GM21737 (cell line): Measurements from ENCODE around the gene CCDC127.
"Not testable (repeated sequence)": the region's sequence is repeated elsewhere in the genome, so short reads cannot be mapped to it uniquely, and the experiment has no call there.

Experiments used
- ATAC-seq: cut with Tn5 transposase; IDR thresholded peaks from one replicate; pipeline ENCODE4 v1.9.1; 2021; ENCODE audit warnings: mild to moderate bottlenecking, moderate library complexity; ENCODE audit not compliant: unreplicated experiment

The CCDC127 gene

DNA sequence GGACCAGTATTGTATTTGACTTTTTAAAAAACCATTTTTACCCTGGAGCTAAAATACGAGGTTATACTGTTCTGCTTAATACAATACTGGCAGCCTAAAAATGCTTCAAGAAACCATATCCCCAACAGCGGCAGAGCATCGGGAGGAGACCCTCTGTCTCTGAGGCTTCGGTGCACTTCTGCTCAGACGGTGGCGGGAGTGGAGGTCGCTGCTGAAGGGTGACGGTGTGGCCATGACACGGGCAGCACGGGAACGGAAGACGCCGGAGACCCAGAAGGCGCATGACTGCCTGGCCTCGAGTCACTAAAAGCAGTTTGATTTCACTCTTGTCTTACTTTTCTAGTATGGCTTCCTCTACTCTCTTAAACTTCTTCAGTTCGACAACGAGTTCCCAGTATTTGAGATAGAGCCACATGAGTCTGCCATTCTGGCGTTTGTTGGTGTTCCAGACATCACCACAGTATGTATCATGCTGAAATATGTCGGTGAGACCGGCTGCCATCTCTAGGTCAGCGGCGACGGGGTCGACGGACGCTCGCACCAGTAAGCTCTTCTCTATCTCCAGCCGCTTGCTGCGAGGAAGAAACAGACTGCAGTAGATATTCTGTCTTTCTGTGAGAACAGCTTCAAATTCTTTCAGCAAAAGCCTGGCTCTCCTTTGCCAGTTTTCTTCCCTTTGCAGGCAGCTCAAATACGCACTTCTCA is 12.8 kb downstream of the CCDC127 start:
- no peak for ATAC-seq

- no peak for ATAC-seq
Measured at GRCh38 chr5:204462-204861, 13.5 kb downstream of the CCDC127 start.

DNA sequence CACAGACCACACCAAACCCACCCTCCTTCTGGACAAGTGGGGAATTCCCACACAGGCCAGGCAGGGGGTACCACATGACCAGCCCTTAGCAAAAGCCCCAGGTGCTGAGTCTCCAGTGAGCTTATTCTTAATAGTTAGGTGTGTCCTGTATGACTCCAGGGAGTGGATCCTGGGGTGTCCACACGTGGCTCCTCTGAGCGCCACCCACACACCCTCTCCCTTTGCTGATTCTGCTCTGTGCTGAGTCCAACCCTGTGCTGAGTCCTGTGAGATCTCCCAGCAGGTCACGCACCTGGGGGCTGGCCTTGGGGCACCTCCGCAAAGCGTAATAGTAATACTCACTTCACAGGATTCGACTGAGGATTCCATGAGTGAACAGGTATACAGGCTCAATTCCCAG is 14.0 kb downstream of the CCDC127 start:
- no peak for ATAC-seq

DNA sequence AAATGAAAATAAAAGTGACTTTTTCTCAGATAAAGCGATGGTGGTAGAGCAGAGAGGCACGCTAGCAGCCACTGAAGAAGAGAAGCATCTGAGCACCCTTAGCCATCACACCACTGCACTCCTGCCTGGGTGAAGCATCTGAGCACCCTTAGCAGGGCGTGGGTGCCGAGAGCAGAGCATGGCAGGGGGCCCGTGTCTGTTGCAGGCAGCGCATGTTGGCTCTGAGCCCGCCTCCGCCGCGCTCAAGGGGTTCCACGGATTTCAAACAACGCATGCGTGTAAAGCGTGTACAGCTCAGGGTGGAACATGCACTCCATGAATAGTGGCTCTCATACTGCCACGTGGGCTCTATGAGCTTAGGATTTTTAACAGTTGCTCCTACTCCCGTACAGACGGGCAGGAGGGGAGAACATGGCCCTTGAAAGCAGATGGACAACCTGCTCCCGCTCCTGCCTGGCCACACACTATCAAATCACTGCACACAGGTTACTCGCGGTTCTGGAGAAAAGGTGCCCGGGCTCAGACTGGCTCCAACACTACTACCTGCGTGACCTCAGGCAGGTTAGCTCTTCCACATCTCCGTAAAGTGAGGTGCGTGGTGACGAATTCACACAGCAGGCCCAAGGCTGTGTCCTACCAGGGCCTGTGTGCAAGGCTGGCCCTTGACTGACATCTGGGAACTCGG is 14.6 kb downstream of the CCDC127 start:
- no peak for ATAC-seq

DNA sequence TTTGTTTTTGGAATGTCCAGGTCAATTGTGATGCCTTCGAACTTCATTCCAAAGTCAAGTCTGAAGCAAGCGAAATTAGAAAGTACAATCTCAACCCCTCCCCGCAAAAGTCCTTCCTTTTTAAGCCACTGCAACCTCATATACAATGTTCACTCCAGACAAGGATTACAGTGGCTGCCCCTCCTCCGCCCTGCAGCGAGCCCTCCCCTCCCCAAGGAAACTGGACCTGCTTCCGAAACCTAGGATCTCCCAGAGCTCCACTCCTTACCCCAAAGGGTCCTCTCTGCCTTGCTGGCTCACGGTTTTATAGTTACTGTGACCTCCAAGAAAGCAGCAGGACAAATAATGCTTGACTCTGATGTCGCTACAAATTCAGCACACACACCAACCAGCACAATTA is 16.3 kb downstream of the CCDC127 start:
- ATAC-seq = no peak

- ATAC-seq = no peak
Measured at GRCh38 chr5:200985-201384, 17.0 kb downstream of the CCDC127 start.

DNA sequence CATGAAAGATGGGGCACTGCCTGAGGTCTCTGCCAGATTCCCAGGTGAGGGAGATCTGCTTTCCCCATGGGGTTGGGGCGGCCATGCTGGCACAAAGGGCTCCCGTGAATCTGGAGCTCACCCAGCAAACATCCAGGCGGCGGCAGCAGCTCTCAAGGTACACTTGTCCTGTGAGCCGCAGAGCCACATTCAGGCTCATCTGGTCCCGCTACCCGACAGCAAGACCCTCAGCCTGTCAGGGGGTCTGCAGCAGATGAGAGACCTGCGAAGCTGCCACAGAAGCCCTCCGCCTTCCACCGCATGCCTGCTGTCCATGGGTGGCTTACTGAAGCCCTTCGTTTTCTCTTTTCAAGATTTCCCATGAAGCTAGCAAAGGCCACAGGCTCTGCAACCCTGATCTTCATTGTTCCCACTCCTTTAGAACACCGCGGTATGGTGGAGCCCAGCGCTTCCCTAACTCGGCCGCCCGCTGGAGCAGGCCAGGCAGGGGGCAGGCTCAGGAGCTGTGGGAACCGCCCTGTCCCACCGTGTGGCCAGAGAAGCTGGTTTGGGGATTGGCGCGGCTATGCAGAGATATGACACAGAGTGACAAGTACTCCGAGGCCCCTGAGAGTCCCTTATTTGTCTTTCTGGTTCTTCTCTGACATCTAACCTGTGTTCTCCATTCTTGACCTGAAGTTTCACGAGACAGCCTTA is 17.9 kb downstream of the CCDC127 start:
- no peak for ATAC-seq

- no peak for ATAC-seq
Measured at GRCh38 chr5:199197-199949, 18.6 kb downstream of the CCDC127 start.

GRCh38 chr5:198516-199196 is 19.3 kb downstream of the CCDC127 start:
- no peak for ATAC-seq

- ATAC-seq = no peak
Measured at GRCh38 chr5:197892-198489, 20.0 kb downstream of the CCDC127 start.

- ATAC-seq = not testable (repeated sequence)
Measured at GRCh38 chr5:197031-197430, 20.9 kb downstream of the CCDC127 start.

- no peak for ATAC-seq
Measured at GRCh38 chr5:196350-196749, 21.6 kb downstream of the CCDC127 start.

- no peak for ATAC-seq
Measured at GRCh38 chr5:195401-196160, 22.4 kb downstream of the CCDC127 start.

- no peak for ATAC-seq
Measured at GRCh38 chr5:194603-195209, 23.2 kb downstream of the CCDC127 start.

- ATAC-seq = no peak
Measured at GRCh38 chr5:194102-194501, 23.9 kb downstream of the CCDC127 start.

DNA sequence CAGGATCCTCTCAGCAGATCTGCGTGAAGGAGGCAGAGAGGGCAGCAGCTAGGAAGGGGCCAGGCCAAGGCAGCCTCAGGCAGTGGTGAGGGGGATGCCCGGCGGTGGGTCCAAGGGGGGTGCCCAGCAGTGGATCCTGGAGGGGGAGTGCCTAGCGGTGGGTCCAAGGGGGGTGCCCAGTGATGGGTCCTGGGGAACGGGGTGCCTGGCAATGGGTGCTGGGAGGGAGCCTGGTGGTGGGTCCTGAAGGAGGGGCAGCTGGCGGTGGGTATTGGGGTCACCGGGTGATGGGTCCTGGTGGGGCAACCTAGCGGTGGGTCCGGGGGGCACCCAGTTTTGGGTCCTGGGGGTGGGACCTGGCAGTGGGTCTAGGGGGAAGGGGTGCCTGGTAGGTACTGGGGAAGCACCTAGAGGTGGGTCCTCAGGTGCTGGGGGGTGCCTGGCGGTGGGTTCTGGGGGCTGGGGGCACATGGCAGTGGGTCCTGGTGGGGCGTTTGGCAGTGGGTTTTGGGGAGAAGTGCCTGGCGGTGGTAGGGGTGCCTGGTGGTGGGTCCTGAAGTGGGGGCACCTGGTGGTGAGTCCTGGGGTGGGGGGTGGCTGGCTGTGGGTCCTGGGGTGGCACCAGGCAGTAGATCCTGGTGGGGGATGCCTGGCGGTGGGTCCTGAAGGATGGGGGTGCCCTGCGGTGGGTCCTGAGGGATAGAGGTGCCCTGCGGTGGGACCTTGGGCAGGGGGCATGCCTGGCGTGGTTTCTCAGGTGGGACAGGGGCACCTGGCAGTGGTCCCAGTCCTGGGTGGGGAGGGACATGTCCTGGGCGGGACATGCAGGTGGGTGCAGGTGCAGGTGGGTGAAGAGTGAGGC is 24.8 kb downstream of the CCDC127 start:
- ATAC-seq = no peak

DNA sequence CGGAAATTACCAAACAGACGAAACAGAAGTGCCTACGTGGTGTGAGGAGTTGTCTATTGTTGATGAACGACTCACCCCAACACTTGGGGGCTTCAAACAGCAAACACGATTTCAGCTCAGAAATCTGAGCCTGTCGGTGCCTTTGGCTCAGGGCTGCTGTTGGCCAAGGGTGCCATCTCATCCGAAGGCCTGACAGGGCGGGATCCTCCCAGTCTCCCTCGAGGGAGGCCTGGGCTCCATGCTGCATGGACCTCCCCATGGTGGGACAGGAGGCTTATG is 25.3 kb downstream of the CCDC127 start:
- ATAC-seq = no peak

DNA sequence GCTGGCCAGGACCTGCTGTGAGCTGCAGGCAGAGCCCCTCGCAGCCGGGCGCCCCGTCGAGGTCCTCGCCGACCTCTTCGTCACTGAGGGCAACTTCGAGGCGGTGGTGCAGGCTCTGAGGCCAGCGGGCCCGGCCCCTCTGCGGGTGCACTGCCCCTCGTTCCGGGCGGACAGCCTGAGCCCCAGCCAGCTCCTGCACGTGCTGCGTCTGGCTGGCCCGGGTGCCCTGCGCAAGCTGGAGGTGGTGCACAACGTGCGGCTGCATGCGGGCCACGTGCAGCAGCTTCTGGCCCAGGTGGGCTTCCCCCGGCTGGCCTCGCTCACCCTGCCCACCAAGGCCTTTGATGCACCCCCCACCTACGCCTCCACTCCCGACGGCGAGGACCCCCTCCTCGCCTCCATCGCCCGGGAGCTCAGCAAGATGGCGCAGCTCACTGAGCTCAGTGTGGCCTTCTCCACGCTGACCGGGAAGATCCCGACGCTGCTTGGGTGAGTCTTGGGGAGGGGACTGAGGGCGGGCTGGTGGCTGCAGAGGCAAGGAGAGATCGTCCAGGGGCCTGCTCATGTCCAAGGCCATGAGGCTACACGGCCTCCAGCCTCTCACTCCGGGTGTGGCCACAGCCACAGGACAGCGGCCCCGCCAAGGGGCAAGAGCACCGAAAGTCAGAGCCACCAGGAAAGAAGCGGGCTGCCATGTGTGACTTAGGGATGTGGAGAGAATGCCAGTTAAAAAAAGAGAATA is 25.8 kb downstream of the CCDC127 start:
- ATAC-seq = no peak
